ENCODE data around the gene LATS2.

LATS2 gene

GRCh38 chr13:21079761-21080592 is 18.6 kb upstream of the LATS2 start:
- H3K4me3 ChIP-seq (ENCODE audit: low read length), result peak overlapping the region; percentile 1
- DNase-seq (ENCODE audit: low read depth), result peak; percentile 89
- no peak for TF ChIP-seq CTCF (IDR thresholded peaks at IDR 0.05; ENCODE audit: insufficient read depth, low read depth, low read length, missing control alignments)

GRCh38 chr13:21079221-21079620 is 17.8 kb upstream of the LATS2 start:
- no peak for DNase-seq (ENCODE audit: low read depth)
- no peak overlapping the region for H3K4me3 ChIP-seq (ENCODE audit: low read length)
- TF ChIP-seq CTCF (IDR thresholded peaks at IDR 0.05; ENCODE audit: insufficient read depth, low read depth, low read length, missing control alignments), result no peak

GRCh38 chr13:21078501-21078900 is 17.1 kb upstream of the LATS2 start:
- H3K4me3 ChIP-seq (ENCODE audit: low read length), result no peak overlapping the region
- TF ChIP-seq CTCF (IDR thresholded peaks at IDR 0.05; ENCODE audit: insufficient read depth, low read depth, low read length, missing control alignments), result no peak
- no peak for DNase-seq (ENCODE audit: low read depth)

- TF ChIP-seq CTCF (IDR thresholded peaks at IDR 0.05; ENCODE audit: insufficient read depth, low read depth, low read length, missing control alignments), result no peak
- H3K4me3 ChIP-seq (ENCODE audit: low read length), result no peak overlapping the region
These were observed 16.5 kb upstream of the LATS2 start for GRCh38 chr13:21077788-21078353.

GRCh38 chr13:21077076-21077787 is 15.8 kb upstream of the LATS2 start:
- no peak for DNase-seq (ENCODE audit: low read depth)
- no peak overlapping the region for H3K4me3 ChIP-seq (ENCODE audit: low read length)
- TF ChIP-seq CTCF (IDR thresholded peaks at IDR 0.05; ENCODE audit: insufficient read depth, low read depth, low read length, missing control alignments), result no peak

More at GRCh38 chr13:21077788-21078353, 16.5 kb upstream of the LATS2 start:
- DNase-seq (ENCODE audit: low read depth), result no peak

GRCh38 chr13:21076253-21076652 is 14.9 kb upstream of the LATS2 start:
- no peak for DNase-seq (ENCODE audit: low read depth)
- no peak for TF ChIP-seq CTCF (IDR thresholded peaks at IDR 0.05; ENCODE audit: insufficient read depth, low read depth, low read length, missing control alignments)

More at GRCh38 chr13:21076253-21076652, 14.9 kb upstream of the LATS2 start:
- no peak overlapping the region for H3K4me3 ChIP-seq (ENCODE audit: low read length)

Data from epithelial cell of esophagus (primary cell).